Motor neuron (in vitro differentiated cells): ENCODE results near the gene KLHL4. TPM values are rescaled to one million over a fixed set of nuclear protein-coding genes. Genes with fewer than 3 reads are reported as not detected.
"Not testable (repeated sequence)": the region's sequence is repeated elsewhere in the genome, so short reads cannot be mapped to it uniquely, and the experiment has no call there.

Experiments used
- ATAC-seq, 8 experiments: fragments of 200-7000 bp; cut with Tn5 transposase; replicated peaks in 6 of 8; 2 replicates each; pipeline ENCODE4 v1.8.0; 2021; ENCODE audit warnings: mild to moderate bottlenecking in 8 of 8, moderate library complexity in 8 of 8
- H3K27ac ChIP-seq, 2 donors: fragments of 250-450 bp; sonication (Bioruptor Pico); 2 replicates each; pipeline ENCODE4 v1.9.0; 2021; ENCODE audit warnings: antibody characterized with exemption in 2 of 2, mild to moderate bottlenecking in 2 of 2, moderate library complexity in 1 of 2
- H3K4me1 ChIP-seq, 2 donors: fragments of 250-450 bp; sonication (Bioruptor Pico); replicated peaks in 1 of 2; 2 replicates each; pipeline ENCODE4 v1.6.1; 2021; ENCODE audit warnings: antibody characterized with exemption in 2 of 2, mild to moderate bottlenecking in 2 of 2, moderate library complexity in 1 of 2
- H3K4me3 ChIP-seq, 5 donors: fragments of 250-450 bp; sonication (Bioruptor Pico); 2 replicates each; pipeline ENCODE4 v1.9.0; 2021; ENCODE audit warnings: antibody characterized with exemption in 5 of 5, mild to moderate bottlenecking in 5 of 5, moderate library complexity in 4 of 5
- WGBS, 10 experiments: fragments of 450-650 bp; shearing (Covaris generic); methylation state at CpG; one replicate each; pipeline ENCODE4 v1.0.0; 2022; 5-methylcytosine and 5-hydroxymethylcytosine counted together
- in situ Hi-C, 9 experiments: fragments of 400-800 bp; cut with MboI; loops; one replicate each; pipeline ENCODE4 v1.15.0; 2021; ENCODE audit warnings: low sequenced_read_pairs in 9 of 9, low pct_unique_long_range_greater_than_20kb in 2 of 9; ENCODE audit not compliant: unreplicated experiment in 9 of 9
- total RNA-seq, 8 experiments: library from RNA; unstranded; fragments of 300-600 nt; gene quantifications; 2 replicates each; pipeline versions ENCODE4 v1.2.3 to v1.2.4, GENCODE V29; 2022

The KLHL4 gene
- total RNA-seq, 8 experiments from 2014 or later: 0.17 to 11.8 (median 2.8) TPM; not detected in 2

DNA sequence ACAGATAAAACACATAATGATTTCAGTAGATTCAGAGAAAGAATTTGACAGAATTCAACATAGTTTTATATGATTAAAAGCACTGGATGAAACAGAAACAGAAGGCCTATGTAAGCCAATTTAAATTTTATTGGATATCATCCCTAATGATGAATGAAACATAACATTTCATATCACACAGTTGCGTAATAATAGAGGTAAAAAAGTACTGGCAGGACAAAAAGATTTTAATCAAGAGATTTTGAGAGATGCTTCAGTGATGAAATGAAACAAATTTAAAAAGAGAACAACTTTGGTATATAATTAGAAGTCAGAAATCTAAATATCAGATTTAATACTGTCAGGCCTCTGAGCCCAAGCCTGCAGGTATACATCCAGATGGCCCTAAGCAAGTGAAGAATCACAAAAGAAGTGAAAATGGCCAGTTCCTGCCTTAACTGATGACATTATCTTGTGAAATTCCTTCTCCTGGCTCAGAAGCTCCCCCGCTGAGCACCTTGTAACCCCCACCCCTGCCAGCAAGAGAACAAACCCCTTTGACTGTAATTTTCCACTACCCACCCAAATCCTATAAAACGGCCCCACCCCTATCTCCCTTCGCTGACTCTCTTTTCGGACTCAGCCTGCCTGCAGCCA is 170.6 kb downstream of the KLHL4 start:
- ATAC-seq, H3K4me1 ChIP-seq, H3K4me3 ChIP-seq, H3K27ac ChIP-seq, in situ Hi-C loops: not testable (repeated sequence)
- WGBS, 10 experiments: 0 to 100% (median 61%) methylated on average over 1 to 2 of the region's 5 CpGs; no CpG with 5 or more reads in 4 of the 10 experiments

DNA sequence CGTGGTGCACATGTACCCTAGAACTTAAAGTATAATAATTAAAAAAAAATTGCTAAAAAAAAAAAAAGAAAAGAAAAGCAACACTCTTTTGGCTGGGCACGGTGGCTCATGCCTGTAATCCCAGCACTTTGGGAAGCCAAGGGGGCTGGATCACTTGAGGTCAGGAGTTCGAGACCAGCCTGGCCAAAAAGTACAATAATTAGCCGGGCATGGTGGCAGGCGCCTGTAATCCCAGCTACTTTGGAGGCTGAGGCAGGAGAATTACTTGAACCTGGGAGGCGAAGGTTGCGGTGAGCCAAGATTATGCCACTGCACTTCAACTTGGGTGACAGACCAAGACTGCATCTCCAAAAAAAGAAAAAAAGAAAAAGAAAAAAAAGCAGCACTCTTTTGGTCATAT is 171.6 kb downstream of the KLHL4 start:
- H3K4me1 ChIP-seq, ATAC-seq, H3K4me3 ChIP-seq, H3K27ac ChIP-seq, in situ Hi-C loops: not testable (repeated sequence)
- WGBS, 10 experiments: 88 to 100% (median 95%) methylated on average over 1 to 5 of the region's 7 CpGs; no CpG with 5 or more reads in 6 of the 10 experiments

DNA sequence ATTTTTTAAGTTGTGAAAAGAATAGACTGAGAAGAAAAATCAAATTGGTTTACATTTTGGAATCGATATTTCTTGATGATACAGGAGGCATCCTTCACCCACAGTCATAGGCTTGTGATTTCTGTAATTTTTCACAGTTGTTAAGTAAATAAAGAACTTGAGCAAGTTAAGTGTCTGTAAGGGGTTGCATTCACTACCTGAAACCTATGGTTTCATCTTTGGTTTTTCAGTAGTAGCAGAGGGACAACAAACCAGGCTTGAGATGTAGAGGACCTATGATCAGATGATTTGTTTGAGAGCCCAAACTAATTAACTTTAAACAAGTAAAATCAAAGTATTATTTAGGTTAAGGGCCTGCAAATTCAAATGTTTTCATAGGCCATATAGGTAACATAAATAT is 175.6 kb downstream of the KLHL4 start:
- no peaks in the 10 kb centered on the region for H3K4me1 ChIP-seq
- no peak overlapping the region for H3K4me3 ChIP-seq
- in situ Hi-C loops: no loop called here
- H3K27ac ChIP-seq: no peak overlapping the region
- WGBS, 10 experiments: 0 to 100% (median 17%) methylated on average over 1 of the region's 1 CpG; no CpG with 5 or more reads in 7 of the 10 experiments
- no peak for ATAC-seq

DNA sequence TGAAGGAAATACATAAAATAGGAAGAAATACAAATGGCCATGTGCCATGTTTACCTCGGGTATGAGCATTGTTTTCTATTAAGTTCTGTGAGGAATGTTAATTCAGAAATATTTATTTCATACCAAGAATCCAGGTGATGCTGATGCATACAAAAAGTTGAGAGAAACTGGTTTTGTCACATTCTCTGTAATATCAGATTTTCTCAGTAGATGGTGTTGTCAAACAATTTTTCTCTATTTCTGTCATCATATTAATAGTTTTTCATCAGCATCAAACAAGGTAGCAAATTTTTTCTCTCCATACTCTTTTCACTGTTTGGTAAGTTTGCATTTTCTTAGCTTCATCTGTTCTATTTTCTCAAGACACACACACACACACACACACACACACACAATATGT is 179.8 kb downstream of the KLHL4 start:
- Histone ChIP-seq H3K4me1 (no peaks in the 10 kb centered on the region), H3K4me3 (no peak overlapping the region), H3K27ac (no peak overlapping the region)
- in situ Hi-C loops: no loop called here
- ATAC-seq: no peak
- 0 to 80% (median 10%) methylated on average over 1 of the region's 1 CpG; no CpG with 5 or more reads in 5 of the 10 experiments for WGBS, 10 experiments

DNA sequence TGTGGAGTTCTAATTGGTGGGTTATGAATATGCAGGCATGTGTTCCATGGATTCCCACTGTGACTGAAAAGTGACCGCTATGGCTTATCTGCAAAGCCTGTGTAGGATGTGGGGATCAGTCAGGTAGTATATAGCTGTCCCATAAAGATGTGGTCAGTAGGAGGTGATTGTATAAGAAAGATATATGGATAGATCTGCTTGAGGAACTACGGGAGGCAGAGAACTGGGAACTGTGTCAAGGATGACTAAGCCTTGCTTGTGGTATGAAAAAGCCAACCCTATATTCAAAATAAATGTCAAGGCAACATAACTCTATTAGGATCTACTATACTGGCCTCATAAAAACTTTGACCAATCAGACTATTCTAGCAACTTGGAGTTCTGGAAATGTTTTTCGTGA is 185.2 kb downstream of the KLHL4 start:
- Histone ChIP-seq H3K27ac (no peak overlapping the region), H3K4me1 (no peaks in the 10 kb centered on the region), H3K4me3 (no peak overlapping the region)
- in situ Hi-C loops: no loop called here
- WGBS, 10 experiments: 7 to 79% (median 41%) methylated on average over 1 to 3 of the region's 3 CpGs; no CpG with 5 or more reads in 6 of the 10 experiments
- ATAC-seq: no peak

DNA sequence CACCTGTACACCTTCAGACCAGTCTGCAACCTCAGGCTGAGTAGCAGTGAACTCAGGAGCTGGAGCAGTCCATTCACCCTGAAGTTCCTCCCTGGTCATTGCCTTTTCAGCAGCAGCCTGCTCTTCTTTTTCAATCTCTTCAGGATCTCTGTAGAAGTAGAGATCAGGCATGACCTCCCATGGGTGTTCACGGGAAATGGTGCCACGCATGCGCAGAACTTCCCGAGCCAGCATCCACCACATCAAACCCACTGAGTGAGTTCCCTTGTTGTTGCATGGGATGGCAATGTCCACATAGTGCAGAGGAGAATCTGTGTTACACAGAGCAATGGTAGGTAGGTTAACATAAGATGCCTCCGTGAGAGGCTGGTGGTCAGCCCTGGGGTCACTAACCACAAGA is 185.9 kb downstream of the KLHL4 start:
- H3K4me1 ChIP-seq, H3K4me3 ChIP-seq, H3K27ac ChIP-seq, ATAC-seq, in situ Hi-C loops: not testable (repeated sequence)
- no CpG with 5 or more reads among the region's 5 CpGs for WGBS, 10 experiments

DNA sequence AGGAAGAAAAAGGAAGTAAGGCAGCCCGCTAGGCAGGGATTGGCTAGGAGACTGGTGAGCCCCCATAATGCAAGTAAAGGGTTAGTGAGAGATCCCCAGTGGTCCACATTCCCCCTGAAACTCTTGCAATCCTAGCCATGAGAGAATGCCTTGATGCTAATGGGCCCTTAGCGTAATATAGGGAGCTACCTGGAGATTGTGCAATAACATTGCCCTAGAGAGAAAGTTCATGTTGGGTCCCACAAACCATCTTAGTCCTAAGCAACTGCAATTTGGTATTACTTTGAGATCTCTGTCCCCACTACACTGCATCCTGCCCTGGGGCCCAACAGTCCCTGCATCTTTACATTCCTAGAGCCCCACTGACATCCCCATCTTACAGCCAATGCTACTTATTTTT is 188.5 kb downstream of the KLHL4 start:
- Histone ChIP-seq H3K4me1 (no peaks in the 10 kb centered on the region), H3K4me3 (no peak overlapping the region), H3K27ac (no peak overlapping the region)
- 49 to 95% methylated on average over 2 of the region's 2 CpGs; no CpG with 5 or more reads in 8 of the 10 experiments for WGBS, 10 experiments
- in situ Hi-C loops: no loop called here
- ATAC-seq: no peak

DNA sequence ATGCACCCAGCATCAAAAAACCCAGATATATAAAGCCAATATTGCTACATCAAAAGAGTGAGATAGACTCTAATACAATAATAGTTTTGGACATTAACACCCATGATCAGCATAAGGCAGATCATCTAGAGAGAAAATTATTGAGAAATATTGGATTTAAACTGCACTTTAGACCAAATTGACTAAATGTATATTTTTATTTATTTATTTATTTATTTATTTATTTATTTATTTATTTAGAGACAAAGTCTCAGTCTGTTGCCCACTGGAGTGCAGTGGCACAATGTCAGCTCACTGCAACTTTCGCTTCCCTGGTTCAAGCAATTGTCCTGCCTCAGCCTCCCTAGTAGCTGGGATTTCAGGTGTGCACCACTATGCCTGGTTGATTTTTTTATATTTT is 193.0 kb downstream of the KLHL4 start:
- in situ Hi-C loops: no loop called here
- ATAC-seq: no peak
- WGBS, 10 experiments: 0 to 80% methylated on average over 1 of the region's 1 CpG; no CpG with 5 or more reads in 8 of the 10 experiments
- Histone ChIP-seq H3K27ac (no peak overlapping the region), H3K4me3 (no peak overlapping the region), H3K4me1 (no peaks in the 10 kb centered on the region)
